Measurements from ENCODE around the gene NPW.

The NPW gene

DNA sequence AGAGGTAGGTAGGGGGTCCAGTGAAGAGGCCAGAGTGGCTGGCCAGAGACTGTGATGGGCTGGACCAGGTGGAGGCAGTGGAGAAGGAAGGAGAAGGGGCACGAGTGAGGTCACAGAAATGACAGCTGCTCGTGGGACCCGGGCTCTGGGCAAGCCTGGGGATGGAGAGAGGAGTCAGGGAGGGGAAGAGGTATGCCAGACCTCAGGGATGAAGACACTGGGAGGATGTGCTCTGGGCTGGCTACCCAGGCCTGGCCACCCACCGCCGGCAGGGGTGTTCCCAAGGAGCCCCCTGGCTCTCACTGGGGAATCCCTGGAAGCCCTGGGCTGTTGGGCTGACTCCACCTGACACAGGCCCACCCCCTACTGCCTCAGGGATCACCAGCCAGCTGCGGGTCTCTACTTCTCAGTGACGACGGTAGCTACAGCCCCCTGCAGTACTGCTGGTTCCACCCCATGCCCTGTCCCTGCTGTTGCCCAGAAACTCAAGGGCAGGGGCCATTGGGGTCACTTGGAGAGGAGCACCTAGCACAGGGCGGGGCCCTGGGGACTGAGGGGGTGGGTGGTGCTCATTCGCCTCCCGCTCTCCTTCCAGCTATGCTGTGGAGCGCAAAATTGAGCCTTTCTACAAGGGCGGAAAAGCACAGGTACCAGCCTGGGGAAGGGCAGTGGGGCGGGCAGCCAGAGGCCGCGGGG, 46.0 kb upstream of the NPW start:
- TF ChIP-seq EGR1 (IDR thresholded peaks at IDR 0.05) (no peak), EP300 (IDR thresholded peaks at IDR 0.05; ENCODE audit: borderline replicate concordance) (no peak), USF1 (IDR thresholded peaks at IDR 0.05) (no peak), RAD21 (IDR thresholded peaks at IDR 0.05; ENCODE audit: low read depth) (no peak), CEBPB (IDR thresholded peaks at IDR 0.05) (no peak)

DNA sequence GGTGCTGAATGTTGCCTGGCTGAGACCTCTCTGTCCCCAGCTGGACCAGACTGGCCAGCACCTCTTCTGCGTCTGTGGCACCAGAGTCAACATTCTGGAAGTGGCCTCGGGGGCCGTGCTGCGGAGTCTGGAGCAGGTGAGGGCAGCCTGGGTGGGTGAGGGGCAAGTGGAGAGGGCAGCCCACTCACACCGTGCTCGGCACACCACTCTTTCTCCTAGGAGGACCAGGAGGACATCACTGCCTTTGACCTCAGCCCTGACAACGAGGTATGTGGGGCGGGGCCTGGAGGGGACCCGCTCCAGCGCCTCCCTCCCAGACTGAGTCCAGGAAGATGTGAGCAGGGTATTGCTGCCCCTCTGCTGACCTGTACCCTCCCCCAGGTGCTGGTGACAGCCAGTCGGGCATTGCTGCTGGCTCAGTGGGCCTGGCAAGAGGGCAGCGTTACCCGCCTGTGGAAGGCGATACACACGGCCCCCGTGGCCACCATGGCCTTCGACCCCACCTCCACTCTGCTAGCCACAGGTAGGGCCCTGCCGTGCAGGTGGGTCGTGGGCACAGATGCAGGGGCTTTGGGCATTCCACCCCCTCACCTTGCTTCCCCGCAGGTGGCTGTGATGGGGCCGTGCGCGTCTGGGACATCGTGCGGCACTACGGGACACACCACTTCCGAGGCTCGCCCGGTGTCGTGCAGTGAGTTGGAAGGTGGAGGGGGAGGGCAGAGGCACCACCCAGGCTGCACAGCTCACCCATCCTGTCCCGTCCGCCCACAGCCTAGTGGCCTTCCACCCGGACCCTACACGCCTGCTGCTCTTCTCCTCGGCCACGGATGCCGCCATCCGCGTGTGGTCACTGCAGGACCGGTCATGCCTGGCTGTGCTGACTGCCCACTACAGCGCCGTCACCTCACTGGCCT, 45.2 kb upstream of the NPW start:
- TF ChIP-seq YY1 (IDR thresholded peaks at IDR 0.05; ENCODE audit: low read depth) = no peak
- TF ChIP-seq NFIC (IDR thresholded peaks at IDR 0.05) = no peak
- TF ChIP-seq EP300 (IDR thresholded peaks at IDR 0.05; ENCODE audit: borderline replicate concordance) = no peak
- TF ChIP-seq FOXM1 (IDR thresholded peaks at IDR 0.05; ENCODE audit: borderline replicate concordance, low read depth) = no peak
- no peak for TF ChIP-seq MAX (IDR thresholded peaks at IDR 0.05)
- no peak for TF ChIP-seq USF1 (IDR thresholded peaks at IDR 0.05)
- no peak for TF ChIP-seq RAD21 (IDR thresholded peaks at IDR 0.05; ENCODE audit: low read depth)
- TF ChIP-seq CEBPB (IDR thresholded peaks at IDR 0.05) = no peak

DNA sequence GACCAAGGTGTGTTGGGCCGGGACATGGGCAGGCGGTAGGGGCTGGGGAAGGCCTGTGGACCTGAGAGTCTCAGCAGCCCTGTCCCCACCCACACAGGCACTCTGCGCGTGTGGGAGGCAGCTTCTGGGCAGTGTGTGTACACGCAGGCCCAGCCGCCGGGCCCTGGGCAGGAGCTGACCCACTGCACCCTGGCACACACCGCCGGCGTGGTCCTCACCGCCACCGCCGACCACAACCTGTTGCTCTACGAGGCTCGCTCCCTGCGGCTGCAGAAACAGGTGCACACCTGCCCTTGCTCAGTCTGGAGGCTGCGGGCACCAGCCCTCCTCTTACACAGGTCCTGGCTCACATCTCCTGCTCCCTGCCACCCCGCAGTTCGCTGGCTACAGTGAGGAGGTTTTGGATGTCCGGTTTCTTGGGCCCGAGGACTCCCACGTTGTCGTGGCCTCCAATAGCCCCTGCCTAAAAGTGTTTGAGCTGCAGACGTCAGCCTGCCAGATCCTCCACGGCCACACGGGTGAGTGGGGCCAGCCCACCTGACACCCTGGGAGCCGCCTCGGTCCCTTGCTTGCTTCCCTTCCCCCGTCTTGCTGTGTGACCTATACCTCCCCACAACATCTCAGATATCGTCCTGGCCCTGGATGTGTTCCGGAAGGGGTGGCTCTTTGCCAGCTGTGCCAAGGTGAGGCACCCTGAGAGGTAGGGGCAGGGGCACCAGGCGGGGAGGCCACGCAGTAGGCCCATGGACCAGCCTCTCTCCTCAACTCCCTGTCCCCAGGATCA, 44.0 kb upstream of the NPW start:
- TF ChIP-seq USF1 (IDR thresholded peaks at IDR 0.05) = no peak
- TF ChIP-seq CEBPB (IDR thresholded peaks at IDR 0.05) = no peak
- TF ChIP-seq ZBTB7A (IDR thresholded peaks at IDR 0.05; ENCODE audit: low read depth) = no peak
- no peak for TF ChIP-seq TAF1 (IDR thresholded peaks at IDR 0.05; ENCODE audit: low read depth)
- TF ChIP-seq YY1 (IDR thresholded peaks at IDR 0.05; ENCODE audit: low read depth) = no peak
- TF ChIP-seq NFIC (IDR thresholded peaks at IDR 0.05) = no peak
- no peak for TF ChIP-seq REST (IDR thresholded peaks at IDR 0.05; ENCODE audit: low read depth)
- no peak for TF ChIP-seq TCF12 (IDR thresholded peaks at IDR 0.05; ENCODE audit: low read depth)
- no peak for TF ChIP-seq CREB1 (IDR thresholded peaks at IDR 0.05; ENCODE audit: low read depth)
- no peak for TF ChIP-seq MAX (IDR thresholded peaks at IDR 0.05)
- no peak for TF ChIP-seq EGR1 (IDR thresholded peaks at IDR 0.05)
- no peak for TF ChIP-seq TEAD4 (IDR thresholded peaks at IDR 0.05)
- no peak for TF ChIP-seq FOXM1 (IDR thresholded peaks at IDR 0.05; ENCODE audit: borderline replicate concordance, low read depth)
- TF ChIP-seq RAD21 (IDR thresholded peaks at IDR 0.05; ENCODE audit: low read depth) = no peak
- TF ChIP-seq EP300 (IDR thresholded peaks at IDR 0.05; ENCODE audit: borderline replicate concordance) = no peak

- TF ChIP-seq CREB1 (IDR thresholded peaks at IDR 0.05; ENCODE audit: low read depth) (no peak), TEAD4 (IDR thresholded peaks at IDR 0.05) (no peak), TCF12 (IDR thresholded peaks at IDR 0.05; ENCODE audit: low read depth) (no peak), REST (IDR thresholded peaks at IDR 0.05; ENCODE audit: low read depth) (no peak), ZBTB7A (IDR thresholded peaks at IDR 0.05; ENCODE audit: low read depth) (no peak), NFIC (IDR thresholded peaks at IDR 0.05) (no peak), USF1 (IDR thresholded peaks at IDR 0.05) (no peak), EGR1 (IDR thresholded peaks at IDR 0.05) (no peak), EP300 (IDR thresholded peaks at IDR 0.05; ENCODE audit: borderline replicate concordance) (no peak), RAD21 (IDR thresholded peaks at IDR 0.05; ENCODE audit: low read depth) (no peak), CEBPB (IDR thresholded peaks at IDR 0.05) (no peak), MAX (IDR thresholded peaks at IDR 0.05) (no peak), FOXM1 (IDR thresholded peaks at IDR 0.05; ENCODE audit: borderline replicate concordance, low read depth) (no peak), TAF1 (IDR thresholded peaks at IDR 0.05; ENCODE audit: low read depth) (no peak), YY1 (IDR thresholded peaks at IDR 0.05; ENCODE audit: low read depth) (no peak)
Observed at GRCh38 chr16:1976216-1976520, 43.4 kb upstream of the NPW start.
